ENCODE measurements around the gene MZT2A. TPM values are rescaled to one million over a fixed set of nuclear protein-coding genes. Genes with fewer than 3 reads are reported as not detected.
"Not testable (repeated sequence)": the region's sequence is repeated elsewhere in the genome, so short reads cannot be mapped to it uniquely, and the experiment has no call there.

Gene MZT2A
- total RNA-seq, 1 experiment from 2014 or later, result 100 TPM

- BruUV-seq (replicated peaks); H3K9me3 Mint-ChIP-seq (ENCODE audit: low read depth, unreplicated experiment); H3K36me3 Mint-ChIP-seq (ENCODE audit: insufficient read depth, unreplicated experiment); H3K27ac Mint-ChIP-seq (ENCODE audit: unreplicated experiment); H3K4me3 Mint-ChIP-seq (ENCODE audit: low read depth, unreplicated experiment); H3K27me3 Mint-ChIP-seq (ENCODE audit: unreplicated experiment); intact Hi-C loops (cut with micrococcal nuclease; ENCODE audit: unreplicated experiment); DNase-seq; H3K4me1 Mint-ChIP-seq (ENCODE audit: low read depth, unreplicated experiment): not testable (repeated sequence)
- CTCF ChIA-PET, result interaction anchor here (0.6 kb wide), 1 partner anchor 467 kb away, joined by 3 read pairs; no protein-coding TSS in a partner anchor
These were observed 40.8 kb upstream of the MZT2A start for GRCh38 chr2:131532723-131533608.

DNA sequence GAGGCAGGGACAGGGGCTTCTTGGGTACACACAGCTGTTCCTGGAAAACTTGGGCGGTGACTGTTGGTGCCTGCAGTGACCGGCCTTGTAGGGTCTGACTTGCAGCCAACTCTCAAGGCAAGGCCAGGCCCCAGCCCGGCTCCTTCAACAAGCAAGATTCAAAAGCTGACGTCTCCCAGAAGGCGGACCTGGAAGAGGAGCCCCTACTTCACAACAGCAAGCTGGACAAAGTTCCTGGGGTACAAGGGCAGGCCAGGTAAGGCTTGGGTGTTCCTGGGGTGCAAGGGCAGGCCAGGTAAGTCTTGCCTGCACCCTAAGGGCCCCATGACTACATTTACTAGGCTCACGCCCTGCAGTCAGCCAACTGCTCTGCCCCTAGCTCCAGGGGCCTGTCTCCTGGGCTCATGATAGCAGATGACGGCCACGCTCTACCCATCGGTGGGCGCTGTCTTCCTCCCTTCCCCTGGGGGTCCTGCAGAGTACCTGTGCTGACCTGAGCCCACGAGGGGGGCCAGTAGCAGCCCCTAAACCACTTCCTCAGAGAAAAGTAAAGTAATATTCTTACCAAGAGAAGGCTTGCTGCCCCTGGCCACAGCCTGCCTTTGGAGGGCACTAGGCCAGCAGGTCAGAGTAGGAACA is 39.5 kb upstream of the MZT2A start:
- CTCF ChIA-PET; BruUV-seq (replicated peaks); H3K27me3 Mint-ChIP-seq (ENCODE audit: unreplicated experiment); H3K36me3 Mint-ChIP-seq (ENCODE audit: insufficient read depth, unreplicated experiment); H3K4me1 Mint-ChIP-seq (ENCODE audit: low read depth, unreplicated experiment); H3K4me3 Mint-ChIP-seq (ENCODE audit: low read depth, unreplicated experiment); H3K27ac Mint-ChIP-seq (ENCODE audit: unreplicated experiment); H3K9me3 Mint-ChIP-seq (ENCODE audit: low read depth, unreplicated experiment); DNase-seq; intact Hi-C loops (cut with micrococcal nuclease; ENCODE audit: unreplicated experiment): not testable (repeated sequence)

- H3K4me3 Mint-ChIP-seq (ENCODE audit: low read depth, unreplicated experiment); CTCF ChIA-PET; H3K9me3 Mint-ChIP-seq (ENCODE audit: low read depth, unreplicated experiment); H3K4me1 Mint-ChIP-seq (ENCODE audit: low read depth, unreplicated experiment); DNase-seq; H3K27me3 Mint-ChIP-seq (ENCODE audit: unreplicated experiment); H3K36me3 Mint-ChIP-seq (ENCODE audit: insufficient read depth, unreplicated experiment); H3K27ac Mint-ChIP-seq (ENCODE audit: unreplicated experiment); BruUV-seq (replicated peaks); intact Hi-C loops (cut with micrococcal nuclease; ENCODE audit: unreplicated experiment): not testable (repeated sequence)
- TF ChIP-seq, protein P1, sequence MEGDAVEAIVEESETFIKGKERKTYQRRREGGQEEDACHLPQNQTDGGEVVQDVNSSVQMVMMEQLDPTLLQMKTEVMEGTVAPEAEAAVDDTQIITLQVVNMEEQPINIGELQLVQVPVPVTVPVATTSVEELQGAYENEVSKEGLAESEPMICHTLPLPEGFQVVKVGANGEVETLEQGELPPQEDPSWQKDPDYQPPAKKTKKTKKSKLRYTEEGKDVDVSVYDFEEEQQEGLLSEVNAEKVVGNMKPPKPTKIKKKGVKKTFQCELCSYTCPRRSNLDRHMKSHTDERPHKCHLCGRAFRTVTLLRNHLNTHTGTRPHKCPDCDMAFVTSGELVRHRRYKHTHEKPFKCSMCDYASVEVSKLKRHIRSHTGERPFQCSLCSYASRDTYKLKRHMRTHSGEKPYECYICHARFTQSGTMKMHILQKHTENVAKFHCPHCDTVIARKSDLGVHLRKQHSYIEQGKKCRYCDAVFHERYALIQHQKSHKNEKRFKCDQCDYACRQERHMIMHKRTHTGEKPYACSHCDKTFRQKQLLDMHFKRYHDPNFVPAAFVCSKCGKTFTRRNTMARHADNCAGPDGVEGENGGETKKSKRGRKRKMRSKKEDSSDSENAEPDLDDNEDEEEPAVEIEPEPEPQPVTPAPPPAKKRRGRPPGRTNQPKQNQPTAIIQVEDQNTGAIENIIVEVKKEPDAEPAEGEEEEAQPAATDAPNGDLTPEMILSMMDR (IDR thresholded peaks at IDR 0.05; ENCODE audit: unreplicated experiment), result peak; percentile 19
These were observed 38.6 kb upstream of the MZT2A start for GRCh38 chr2:131530626-131531344.

GRCh38 chr2:131529864-131530445 is 37.8 kb upstream of the MZT2A start:
- H3K4me3 Mint-ChIP-seq (ENCODE audit: low read depth, unreplicated experiment); H3K9me3 Mint-ChIP-seq (ENCODE audit: low read depth, unreplicated experiment); intact Hi-C loops (cut with micrococcal nuclease; ENCODE audit: unreplicated experiment); CTCF ChIA-PET; H3K36me3 Mint-ChIP-seq (ENCODE audit: insufficient read depth, unreplicated experiment); BruUV-seq (replicated peaks); DNase-seq; H3K27ac Mint-ChIP-seq (ENCODE audit: unreplicated experiment); H3K27me3 Mint-ChIP-seq (ENCODE audit: unreplicated experiment); H3K4me1 Mint-ChIP-seq (ENCODE audit: low read depth, unreplicated experiment): not testable (repeated sequence)

DNA sequence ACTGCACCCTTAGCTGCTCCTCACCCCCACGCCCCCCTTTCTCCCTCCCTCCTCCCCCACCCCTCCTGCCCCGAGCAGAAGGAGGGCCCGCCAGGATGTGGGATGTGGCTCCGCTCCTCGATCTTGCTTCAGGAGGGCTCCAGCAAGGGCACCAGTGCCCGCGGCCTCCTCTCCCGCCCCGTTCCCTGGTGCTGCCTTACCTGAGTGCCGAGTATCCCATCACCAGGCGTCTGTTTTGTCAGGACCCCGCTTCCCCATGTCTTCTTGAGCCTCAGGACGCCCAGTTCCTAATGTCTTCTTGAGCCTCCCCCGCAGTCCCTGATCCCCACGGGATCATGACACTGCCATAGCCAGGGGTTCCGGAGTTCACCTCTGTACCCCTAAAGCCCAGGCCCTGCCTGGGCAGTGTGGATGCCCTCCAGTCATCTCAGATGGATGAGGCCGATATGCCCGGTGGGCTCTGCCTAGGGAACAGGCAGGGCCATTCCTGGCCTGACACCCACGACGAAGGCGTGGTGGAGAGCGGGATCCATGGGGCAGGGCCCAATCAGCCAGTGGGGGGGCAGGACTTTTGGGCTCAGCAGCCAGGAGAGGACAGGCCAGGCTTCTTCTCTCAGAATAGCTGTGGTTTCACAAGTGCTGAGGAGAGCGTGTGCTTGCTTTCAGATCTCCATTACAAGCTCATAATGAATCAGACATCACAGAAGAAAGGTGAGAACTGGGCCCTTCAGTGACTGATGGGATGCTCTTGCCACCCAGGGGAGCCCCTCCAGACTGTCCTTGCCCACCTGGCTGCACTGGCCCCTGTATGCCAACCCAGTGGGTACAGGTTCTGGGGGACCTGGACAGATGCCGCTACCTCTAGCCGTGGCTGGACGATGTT is 37.0 kb upstream of the MZT2A start:
- H3K4me1 Mint-ChIP-seq (ENCODE audit: low read depth, unreplicated experiment); DNase-seq; H3K4me3 Mint-ChIP-seq (ENCODE audit: low read depth, unreplicated experiment); BruUV-seq (replicated peaks); CTCF ChIA-PET; H3K36me3 Mint-ChIP-seq (ENCODE audit: insufficient read depth, unreplicated experiment); intact Hi-C loops (cut with micrococcal nuclease; ENCODE audit: unreplicated experiment); H3K27me3 Mint-ChIP-seq (ENCODE audit: unreplicated experiment); H3K9me3 Mint-ChIP-seq (ENCODE audit: low read depth, unreplicated experiment); H3K27ac Mint-ChIP-seq (ENCODE audit: unreplicated experiment): not testable (repeated sequence)

DNA sequence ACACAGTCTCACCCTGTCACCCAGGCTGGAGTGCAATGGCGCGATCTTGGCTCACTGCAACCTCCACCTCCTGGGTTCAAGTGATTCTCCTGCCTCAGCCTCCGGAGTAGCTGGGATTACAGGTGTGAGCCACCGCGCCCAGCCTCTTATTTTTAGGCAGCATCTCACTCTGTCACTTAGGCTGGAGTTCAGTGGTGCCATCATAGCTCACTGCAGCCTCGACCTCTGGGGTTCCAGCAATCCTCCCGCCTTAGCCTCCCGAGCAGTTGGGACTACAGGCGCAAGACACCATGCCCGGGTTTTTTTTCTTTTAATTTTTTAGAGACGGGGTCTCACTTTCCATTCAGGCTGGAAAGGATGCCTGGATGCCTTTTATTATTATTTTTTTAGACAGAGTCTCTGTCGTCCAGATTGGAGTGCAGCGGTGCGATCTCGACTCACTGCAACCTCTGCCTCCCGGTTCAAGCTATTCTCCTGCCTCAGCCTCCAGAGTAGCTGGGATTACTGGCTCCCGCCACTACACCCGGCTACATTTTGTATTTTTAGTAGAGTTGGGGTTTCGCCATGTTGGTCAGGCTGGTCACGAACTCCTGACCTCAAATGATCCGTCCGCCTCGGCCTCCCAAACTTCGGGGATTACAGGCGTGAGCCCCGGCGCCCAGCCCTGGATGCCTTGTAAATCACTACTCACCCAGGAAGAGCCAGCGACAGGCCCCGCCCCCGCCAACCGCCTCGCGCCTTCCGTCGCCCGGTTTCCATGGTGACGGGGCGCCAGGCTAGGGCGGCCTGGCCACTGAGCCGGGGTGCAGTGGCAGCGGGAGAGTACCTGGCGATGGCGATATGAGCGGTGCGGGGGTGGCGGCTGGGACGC is 35.2 kb upstream of the MZT2A start, which contains the start of gene CCDC74A:
TSS of gene CCDC74A (plus strand) at position 758 of the 871 bp plus-strand sequence. CDS start at position 841, 83 bp downstream.
- H3K9me3 Mint-ChIP-seq (ENCODE audit: low read depth, unreplicated experiment); H3K27ac Mint-ChIP-seq (ENCODE audit: unreplicated experiment); CTCF ChIA-PET; H3K27me3 Mint-ChIP-seq (ENCODE audit: unreplicated experiment); H3K4me1 Mint-ChIP-seq (ENCODE audit: low read depth, unreplicated experiment); BruUV-seq (replicated peaks); intact Hi-C loops (cut with micrococcal nuclease; ENCODE audit: unreplicated experiment); H3K36me3 Mint-ChIP-seq (ENCODE audit: insufficient read depth, unreplicated experiment): not testable (repeated sequence)
- DNase-seq, result peak; percentile 84
- peak within 1 kb of the TSS; percentile 62 for H3K4me3 Mint-ChIP-seq (ENCODE audit: low read depth, unreplicated experiment)

- H3K36me3 Mint-ChIP-seq (ENCODE audit: insufficient read depth, unreplicated experiment), result peaks cover 13% of the 10 kb centered on the region
- H3K4me1 Mint-ChIP-seq (ENCODE audit: low read depth, unreplicated experiment); H3K27ac Mint-ChIP-seq (ENCODE audit: unreplicated experiment); H3K9me3 Mint-ChIP-seq (ENCODE audit: low read depth, unreplicated experiment); intact Hi-C loops (cut with micrococcal nuclease; ENCODE audit: unreplicated experiment); BruUV-seq (replicated peaks); CTCF ChIA-PET; DNase-seq; H3K27me3 Mint-ChIP-seq (ENCODE audit: unreplicated experiment); H3K4me3 Mint-ChIP-seq (ENCODE audit: low read depth, unreplicated experiment): not testable (repeated sequence)
These were observed 33.1 kb upstream of the MZT2A start for GRCh38 chr2:131525256-131525655.
